PC-9 (cell line): ENCODE measurements around the gene USP44. TPM values are rescaled to one million over a fixed set of nuclear protein-coding genes. Genes with fewer than 3 reads are reported as not detected.

Experiments used
- BruUV-seq: library from RNA; stranded (reverse); fragments of 400-500 nt; replicated peaks from 2 replicates; lab custom pipeline; 2021; lab: Mats Ljungman, UMichigan
- CTCF ChIA-PET: fragments of 300-600 bp; sonication (Branson Sonifier 250); formaldehyde crosslinking; loops from one replicate; lab custom pipeline; 2022; ENCODE audit warnings: antibody characterized with exemption; lab: Charles Lee
- POLR2A ChIA-PET: fragments of 300-600 bp; sonication (Branson Sonifier 250); formaldehyde crosslinking; loops from one replicate; lab custom pipeline; 2022; ENCODE audit warnings: antibody characterized with exemption; ENCODE audit not compliant: unreplicated experiment; lab: Charles Lee
- DNase-seq, 2 experiments: peaks; one replicate each; pipeline versions ENCODE4 v3.0.0 to v3.0.0-alpha.2; 2015 to 2022; ENCODE audit warnings: mixed read lengths in 1 of 2
- H2AFZ ChIP-seq: fragments of 200-600 bp; sonication (generic); 2 replicates; pipeline ENCODE4 v1.8.1; 2017; ENCODE audit warnings: antibody characterized with exemption
- H3F3A ChIP-seq: fragments of 200-600 bp; sonication (generic); 2 replicates; pipeline ENCODE4 v1.8.1; 2017; ENCODE audit warnings: antibody characterized with exemption, mild to moderate bottlenecking, low read depth; ENCODE audit not compliant: insufficient read depth
- H3K27ac ChIP-seq: fragments of 200-600 bp; sonication (generic); 2 replicates; pipeline ENCODE4 v1.6.1; 2016; ENCODE audit warnings: mixed run types
- H3K27me3 ChIP-seq: fragments of 200-600 bp; sonication (generic); 2 replicates; pipeline ENCODE4 v1.6.1; 2016; ENCODE audit warnings: low read depth, mixed run types; ENCODE audit not compliant: insufficient read depth
- H3K36me3 ChIP-seq: fragments of 200-600 bp; sonication (generic); 2 replicates; pipeline ENCODE4 v1.6.1; 2016; ENCODE audit warnings: low read depth, mixed run types
- H3K4me1 ChIP-seq: fragments of 200-600 bp; sonication (generic); replicated peaks from 2 replicates; pipeline ENCODE4 v1.6.1; 2016; ENCODE audit warnings: mixed run types; ENCODE audit not compliant: insufficient read depth
- H3K4me2 ChIP-seq: fragments of 200-600 bp; sonication (generic); 2 replicates; pipeline ENCODE4 v1.6.1; 2017; ENCODE audit warnings: mixed run types
- H3K4me3 ChIP-seq: fragments of 200-600 bp; sonication (generic); 2 replicates; pipeline ENCODE4 v1.6.1; 2016; ENCODE audit warnings: mixed run types
- H3K79me2 ChIP-seq: fragments of 200-600 bp; sonication (generic); 2 replicates; pipeline ENCODE4 v1.6.1; 2017; ENCODE audit warnings: low read depth, mixed run types
- H3K9me2 ChIP-seq: fragments of 200-600 bp; sonication (generic); 2 replicates; pipeline ENCODE4 v1.8.1; 2017; ENCODE audit warnings: mild to moderate bottlenecking; ENCODE audit not compliant: insufficient read depth
- H3K9me3 ChIP-seq: fragments of 200-600 bp; sonication (generic); 2 replicates; pipeline ENCODE4 v1.8.1; 2016; ENCODE audit warnings: low read depth; ENCODE audit not compliant: insufficient read depth
- H4K20me1 ChIP-seq: fragments of 200-600 bp; sonication (generic); 2 replicates; pipeline ENCODE4 v1.8.1; 2017; ENCODE audit not compliant: insufficient read depth
- EZH2 ChIP-seq: fragments of 200-600 bp; sonication (generic); IDR thresholded peaks from 2 replicates; pipeline ENCODE4 v1.8.0; 2017; ENCODE audit warnings: antibody characterized with exemption, low read depth
- intact Hi-C: fragments of 100-400 bp; cut with micrococcal nuclease; formaldehyde crosslinking; loops from one replicate; pipeline ENCODE4 v1.10.0; 2022; ENCODE audit not compliant: unreplicated experiment
- total RNA-seq: library from RNA; stranded (reverse); gene quantifications from 2 replicates; pipeline ENCODE4 v1.2.3, GENCODE V29; 2021
- TF ChIP-seq, protein P1 (sequence below): fragments of 200-600 bp; sonication (generic); conservative IDR thresholded peaks from 2 replicates; pipeline ENCODE4 v1.6.1; 2017; ENCODE audit warnings: mixed run types, antibody characterized with exemption, mild to moderate bottlenecking, moderate library complexity

The USP44 gene
- total RNA-seq, 1 experiment from 2014 or later: 1.3 TPM

DNA sequence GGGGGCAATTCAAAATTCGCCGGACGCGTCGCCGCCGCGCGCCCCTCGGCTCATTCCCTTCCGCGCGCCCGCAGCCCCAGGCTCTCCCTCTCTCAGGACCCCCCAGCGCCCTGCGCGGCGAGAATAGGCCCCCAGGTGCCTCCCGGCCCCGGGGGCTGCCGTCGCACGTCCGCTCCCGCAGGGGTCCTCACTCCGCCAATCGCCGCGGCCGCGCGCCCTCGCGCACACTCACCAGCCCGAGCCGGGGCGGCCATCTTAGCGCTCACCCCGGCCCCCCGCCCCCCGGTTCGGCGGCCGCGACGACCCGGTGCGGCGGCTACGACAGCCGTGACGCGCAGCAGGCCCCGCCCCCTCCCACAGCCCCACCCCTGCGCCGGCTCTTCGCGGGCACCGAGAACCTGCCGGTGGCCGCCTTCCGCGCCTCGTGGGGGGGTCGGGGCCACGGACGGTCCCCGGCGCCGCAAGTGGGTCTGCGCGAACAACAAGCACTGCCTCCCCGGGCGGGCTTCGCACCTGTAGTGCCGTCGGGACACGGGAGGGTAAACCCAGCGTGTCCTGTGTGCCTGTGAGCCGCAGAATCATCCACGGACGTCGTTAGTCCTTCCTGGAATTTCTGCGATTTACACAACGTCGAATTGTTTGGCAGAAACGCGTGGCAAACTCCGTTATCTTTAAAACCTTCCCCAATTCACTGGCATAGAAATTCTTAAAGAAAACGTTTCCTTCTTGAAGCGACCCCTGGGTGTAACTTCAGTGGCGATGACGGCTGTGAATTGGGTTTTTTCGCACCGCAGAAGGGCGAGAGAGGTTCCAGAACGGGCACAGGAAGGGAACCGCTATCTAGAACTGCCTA, 2.5 kb downstream of the USP44 start:
- Histone ChIP-seq H3K4me2 (peak overlapping the region; percentile 79), H4K20me1 (no peaks in the 10 kb centered on the region), H3K4me1 (no peaks in the 10 kb centered on the region; the same call in 1 of the 2 replicates), H3K27me3 (no peaks in the 10 kb centered on the region), H3K27ac (no peak overlapping the region), H3K36me3 (no peaks in the 10 kb centered on the region), H3K79me2 (no peaks in the 10 kb centered on the region), H3F3A (no peaks in the 10 kb centered on the region), H3K9me2 (no peaks in the 10 kb centered on the region), H2AFZ (peak overlapping the region; percentile 84), H3K4me3 (peak overlapping the region; percentile 57), H3K9me3 (peaks cover 4% of the 10 kb centered on the region; the same call in 1 of the 2 replicates)
- BruUV-seq: no TSS peak
- CTCF ChIA-PET: no interaction called here
- no peak for DNase-seq
- TF ChIP-seq, protein P1, sequence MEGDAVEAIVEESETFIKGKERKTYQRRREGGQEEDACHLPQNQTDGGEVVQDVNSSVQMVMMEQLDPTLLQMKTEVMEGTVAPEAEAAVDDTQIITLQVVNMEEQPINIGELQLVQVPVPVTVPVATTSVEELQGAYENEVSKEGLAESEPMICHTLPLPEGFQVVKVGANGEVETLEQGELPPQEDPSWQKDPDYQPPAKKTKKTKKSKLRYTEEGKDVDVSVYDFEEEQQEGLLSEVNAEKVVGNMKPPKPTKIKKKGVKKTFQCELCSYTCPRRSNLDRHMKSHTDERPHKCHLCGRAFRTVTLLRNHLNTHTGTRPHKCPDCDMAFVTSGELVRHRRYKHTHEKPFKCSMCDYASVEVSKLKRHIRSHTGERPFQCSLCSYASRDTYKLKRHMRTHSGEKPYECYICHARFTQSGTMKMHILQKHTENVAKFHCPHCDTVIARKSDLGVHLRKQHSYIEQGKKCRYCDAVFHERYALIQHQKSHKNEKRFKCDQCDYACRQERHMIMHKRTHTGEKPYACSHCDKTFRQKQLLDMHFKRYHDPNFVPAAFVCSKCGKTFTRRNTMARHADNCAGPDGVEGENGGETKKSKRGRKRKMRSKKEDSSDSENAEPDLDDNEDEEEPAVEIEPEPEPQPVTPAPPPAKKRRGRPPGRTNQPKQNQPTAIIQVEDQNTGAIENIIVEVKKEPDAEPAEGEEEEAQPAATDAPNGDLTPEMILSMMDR: no peak
- no peak for TF ChIP-seq EZH2
- POLR2A ChIA-PET: no interaction called here
- intact Hi-C loops: no loop called here

DNA sequence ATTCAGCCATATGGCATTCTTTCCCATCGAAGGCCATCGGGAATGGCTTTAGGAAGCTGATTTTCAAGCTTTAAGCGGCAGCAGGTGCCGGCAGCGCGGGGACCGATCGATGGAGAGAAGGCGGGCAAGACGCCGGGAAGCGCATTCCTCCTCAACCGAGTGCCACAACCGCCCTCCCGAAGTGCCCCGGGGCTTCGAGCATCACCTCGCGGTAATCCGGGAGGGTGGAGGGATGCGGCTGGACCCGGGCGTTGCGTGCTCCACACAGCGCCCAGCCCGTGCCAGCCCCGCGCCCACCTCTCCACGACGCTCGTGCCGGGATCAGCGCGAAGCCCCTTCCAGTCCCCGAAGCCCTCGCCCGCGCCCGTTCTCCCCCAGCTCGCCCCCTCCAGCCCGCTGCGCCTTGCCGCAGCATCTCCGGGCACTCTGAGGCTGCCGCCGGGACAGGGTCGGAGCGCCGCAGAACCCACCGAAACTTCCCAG, 3.2 kb downstream of the USP44 start:
- Histone ChIP-seq H3K4me1 (no peaks in the 10 kb centered on the region; the same call in 1 of the 2 replicates), H3K9me2 (no peaks in the 10 kb centered on the region), H3K79me2 (no peaks in the 10 kb centered on the region), H3F3A (no peaks in the 10 kb centered on the region), H2AFZ (peak overlapping the region; percentile 84), H3K4me2 (peak overlapping the region; percentile 79), H3K36me3 (no peaks in the 10 kb centered on the region), H4K20me1 (no peaks in the 10 kb centered on the region), H3K27me3 (no peaks in the 10 kb centered on the region), H3K4me3 (peak overlapping the region; percentile 57), H3K27ac (no peak overlapping the region), H3K9me3 (peaks cover 4% of the 10 kb centered on the region; the same call in 1 of the 2 replicates)
- no peak for TF ChIP-seq EZH2
- TF ChIP-seq, protein P1: no peak
- CTCF ChIA-PET: interaction anchor here (0.6 kb wide), 1 partner anchor 23 kb away, joined by 3 read pairs; no protein-coding TSS in a partner anchor
- intact Hi-C loops: no loop called here
- POLR2A ChIA-PET: no interaction called here
- DNase-seq: no peak
- BruUV-seq: no TSS peak

DNA sequence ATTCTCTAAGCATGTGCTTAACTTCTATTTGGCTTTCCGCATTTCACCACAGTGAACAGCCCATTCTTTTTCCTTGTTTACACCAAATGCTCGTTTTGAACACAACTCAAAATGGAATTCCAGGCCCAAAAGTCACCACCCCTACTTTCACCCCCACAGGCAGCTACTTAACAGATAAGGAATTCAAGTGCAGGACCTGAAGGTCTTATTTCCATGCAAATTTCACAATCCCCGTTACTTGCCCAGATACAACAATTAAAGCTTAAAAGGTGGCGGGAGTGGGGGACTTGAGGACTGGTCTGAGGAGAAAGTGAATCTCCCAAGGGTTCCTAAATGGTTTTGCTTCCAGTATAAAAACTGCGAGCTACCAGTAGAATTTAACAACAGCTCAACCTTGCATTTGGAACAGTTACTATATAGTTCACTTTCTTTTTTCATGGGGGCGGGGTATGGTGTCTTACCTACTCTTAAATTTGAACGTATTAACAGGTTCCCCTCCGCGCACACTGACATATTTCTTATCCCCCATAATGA, 3.7 kb downstream of the USP44 start:
- ChIA-PET POLR2A (no interaction called here), CTCF (interaction anchor here (0.6 kb wide), 1 partner anchor 23 kb away, joined by 3 read pairs; no protein-coding TSS in a partner anchor)
- DNase-seq: peak in 1 of 2 experiments; percentile 46
- Histone ChIP-seq H3K27ac (no peak overlapping the region), H3K4me1 (no peaks in the 10 kb centered on the region; the same call in 1 of the 2 replicates), H3K79me2 (no peaks in the 10 kb centered on the region), H3F3A (no peaks in the 10 kb centered on the region), H4K20me1 (no peaks in the 10 kb centered on the region), H3K9me3 (peaks cover 4% of the 10 kb centered on the region; the same call in 1 of the 2 replicates), H3K36me3 (no peaks in the 10 kb centered on the region), H3K4me2 (peak overlapping the region; percentile 79), H2AFZ (peak overlapping the region; percentile 84), H3K4me3 (peak overlapping the region; percentile 57), H3K9me2 (no peaks in the 10 kb centered on the region), H3K27me3 (no peaks in the 10 kb centered on the region)
- intact Hi-C loops: no loop called here
- no peak for TF ChIP-seq EZH2
- TF ChIP-seq, protein P1: no peak
- BruUV-seq: TSS peak; percentile 33
